Calu3 (cell line): ENCODE measurements around the gene DYNLT2. TPM values are rescaled to one million over a fixed set of nuclear protein-coding genes. Genes with fewer than 3 reads are reported as not detected.

Experiments used
- BruUV-seq: library from RNA; stranded (reverse); fragments of 400-500 nt; replicated peaks from 2 replicates; lab custom pipeline; 2021; lab: Mats Ljungman, UMichigan
- CTCF ChIA-PET: fragments of 300-600 bp; sonication (Branson Sonifier 250); formaldehyde crosslinking; loops from one replicate; lab custom pipeline; 2022; ENCODE audit warnings: antibody characterized with exemption; lab: Charles Lee
- DNase-seq: peaks from one replicate; pipeline ENCODE4 v3.0.0; 2022
- H3K27ac Mint-ChIP-seq: one replicate; pipeline ENCODE4 v1.8.0; 2022; ENCODE audit warnings: mixed read lengths; ENCODE audit not compliant: unreplicated experiment
- H3K27me3 Mint-ChIP-seq: one replicate; pipeline ENCODE4 v1.8.0; 2022; ENCODE audit warnings: mixed read lengths; ENCODE audit not compliant: unreplicated experiment
- H3K36me3 Mint-ChIP-seq: one replicate; pipeline ENCODE4 v1.8.0; 2022; ENCODE audit warnings: mild to moderate bottlenecking, moderate library complexity, mixed read lengths; ENCODE audit not compliant: insufficient read depth, unreplicated experiment
- H3K4me1 Mint-ChIP-seq: one replicate; pipeline ENCODE4 v1.8.0; 2022; ENCODE audit warnings: mild to moderate bottlenecking, low read depth, mixed read lengths; ENCODE audit not compliant: unreplicated experiment
- H3K4me3 Mint-ChIP-seq: one replicate; pipeline ENCODE4 v1.8.0; 2022; ENCODE audit warnings: mild to moderate bottlenecking, low read depth, moderate library complexity, mixed read lengths; ENCODE audit not compliant: unreplicated experiment
- H3K9me3 Mint-ChIP-seq: one replicate; pipeline ENCODE4 v1.8.0; 2022; ENCODE audit warnings: low read depth, mixed read lengths; ENCODE audit not compliant: unreplicated experiment
- intact Hi-C: fragments of 100-400 bp; cut with micrococcal nuclease; formaldehyde crosslinking; loops from one replicate; pipeline ENCODE4 v1.10.0; 2022; ENCODE audit not compliant: unreplicated experiment
- total RNA-seq: library from RNA; stranded (reverse); gene quantifications from 2 replicates; pipeline ENCODE4 v1.2.3, GENCODE V29; 2022
- TF ChIP-seq, protein P1 (sequence below): fragments of 200-600 bp; IDR thresholded peaks from one replicate; pipeline ENCODE4 v1.8.0; 2022; ENCODE audit warnings: antibody characterized with exemption; ENCODE audit not compliant: unreplicated experiment

Gene DYNLT2
- total RNA-seq, 1 experiment from 2014 or later = 3.4 TPM

DNA sequence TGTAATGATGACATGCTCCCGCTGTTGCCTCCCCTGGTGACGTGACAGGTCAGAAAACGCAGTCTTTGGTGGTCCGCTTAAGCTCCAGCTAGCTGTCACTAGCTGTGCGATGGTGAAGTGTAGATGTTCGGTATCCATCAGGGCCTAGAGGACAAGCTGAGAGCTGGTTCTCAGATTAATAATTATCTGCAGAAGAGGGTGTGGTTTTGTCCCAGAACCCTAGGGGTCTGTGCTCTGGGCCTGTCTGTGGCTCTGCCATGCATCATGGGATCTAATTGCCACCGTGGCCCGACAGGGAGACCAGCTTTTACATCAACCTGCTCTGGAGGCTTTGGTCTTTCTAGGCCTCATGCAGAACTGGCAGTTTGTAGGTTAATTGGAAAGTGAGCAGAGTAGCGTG is 34.2 kb upstream of the DYNLT2 start:
- TF ChIP-seq, protein P1, sequence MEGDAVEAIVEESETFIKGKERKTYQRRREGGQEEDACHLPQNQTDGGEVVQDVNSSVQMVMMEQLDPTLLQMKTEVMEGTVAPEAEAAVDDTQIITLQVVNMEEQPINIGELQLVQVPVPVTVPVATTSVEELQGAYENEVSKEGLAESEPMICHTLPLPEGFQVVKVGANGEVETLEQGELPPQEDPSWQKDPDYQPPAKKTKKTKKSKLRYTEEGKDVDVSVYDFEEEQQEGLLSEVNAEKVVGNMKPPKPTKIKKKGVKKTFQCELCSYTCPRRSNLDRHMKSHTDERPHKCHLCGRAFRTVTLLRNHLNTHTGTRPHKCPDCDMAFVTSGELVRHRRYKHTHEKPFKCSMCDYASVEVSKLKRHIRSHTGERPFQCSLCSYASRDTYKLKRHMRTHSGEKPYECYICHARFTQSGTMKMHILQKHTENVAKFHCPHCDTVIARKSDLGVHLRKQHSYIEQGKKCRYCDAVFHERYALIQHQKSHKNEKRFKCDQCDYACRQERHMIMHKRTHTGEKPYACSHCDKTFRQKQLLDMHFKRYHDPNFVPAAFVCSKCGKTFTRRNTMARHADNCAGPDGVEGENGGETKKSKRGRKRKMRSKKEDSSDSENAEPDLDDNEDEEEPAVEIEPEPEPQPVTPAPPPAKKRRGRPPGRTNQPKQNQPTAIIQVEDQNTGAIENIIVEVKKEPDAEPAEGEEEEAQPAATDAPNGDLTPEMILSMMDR = no peak
- Mint-ChIP-seq H3K27me3 (no peaks in the 10 kb centered on the region), H3K27ac (no peak overlapping the region), H3K9me3 (no peaks in the 10 kb centered on the region), H3K4me3 (no peak overlapping the region), H3K4me1 (no peaks in the 10 kb centered on the region), H3K36me3 (peaks cover 5% of the 10 kb centered on the region)
- intact Hi-C loops = no loop called here
- CTCF ChIA-PET = no interaction called here
- BruUV-seq = no TSS peak
- no peak for DNase-seq

DNA sequence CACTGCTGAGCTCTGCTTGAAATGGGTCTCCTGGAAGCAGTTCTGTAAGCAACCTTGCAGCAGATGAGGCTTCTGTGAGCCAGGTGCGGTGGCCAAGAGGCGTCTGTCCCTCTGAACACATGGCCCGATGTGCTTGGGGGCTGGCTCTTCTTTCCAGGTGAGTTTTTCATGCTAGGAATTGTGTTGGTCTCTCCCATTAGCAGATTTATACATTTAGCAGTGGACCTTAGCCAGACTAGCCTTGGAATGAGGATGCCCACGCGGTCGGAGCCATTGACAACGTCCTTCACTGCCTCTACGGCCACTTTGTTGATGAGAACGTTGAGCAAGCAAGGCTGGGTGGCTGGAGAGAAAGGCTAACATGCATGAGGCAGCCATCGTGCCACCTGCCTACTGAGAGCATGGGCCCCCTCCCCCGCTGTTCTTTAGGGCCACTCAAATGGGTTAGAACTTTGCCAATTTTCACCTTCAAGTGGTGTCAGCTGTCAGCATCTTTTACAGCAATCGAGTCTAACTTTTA is 33.5 kb upstream of the DYNLT2 start:
- no peak overlapping the region for H3K27ac Mint-ChIP-seq
- H3K4me3 Mint-ChIP-seq = no peak overlapping the region
- H3K4me1 Mint-ChIP-seq = no peaks in the 10 kb centered on the region
- intact Hi-C loops = no loop called here
- no peaks in the 10 kb centered on the region for H3K27me3 Mint-ChIP-seq
- DNase-seq = no peak
- TF ChIP-seq, protein P1 = no peak
- H3K9me3 Mint-ChIP-seq = no peaks in the 10 kb centered on the region
- peaks cover 5% of the 10 kb centered on the region for H3K36me3 Mint-ChIP-seq
- CTCF ChIA-PET = no interaction called here
- no TSS peak for BruUV-seq

DNA sequence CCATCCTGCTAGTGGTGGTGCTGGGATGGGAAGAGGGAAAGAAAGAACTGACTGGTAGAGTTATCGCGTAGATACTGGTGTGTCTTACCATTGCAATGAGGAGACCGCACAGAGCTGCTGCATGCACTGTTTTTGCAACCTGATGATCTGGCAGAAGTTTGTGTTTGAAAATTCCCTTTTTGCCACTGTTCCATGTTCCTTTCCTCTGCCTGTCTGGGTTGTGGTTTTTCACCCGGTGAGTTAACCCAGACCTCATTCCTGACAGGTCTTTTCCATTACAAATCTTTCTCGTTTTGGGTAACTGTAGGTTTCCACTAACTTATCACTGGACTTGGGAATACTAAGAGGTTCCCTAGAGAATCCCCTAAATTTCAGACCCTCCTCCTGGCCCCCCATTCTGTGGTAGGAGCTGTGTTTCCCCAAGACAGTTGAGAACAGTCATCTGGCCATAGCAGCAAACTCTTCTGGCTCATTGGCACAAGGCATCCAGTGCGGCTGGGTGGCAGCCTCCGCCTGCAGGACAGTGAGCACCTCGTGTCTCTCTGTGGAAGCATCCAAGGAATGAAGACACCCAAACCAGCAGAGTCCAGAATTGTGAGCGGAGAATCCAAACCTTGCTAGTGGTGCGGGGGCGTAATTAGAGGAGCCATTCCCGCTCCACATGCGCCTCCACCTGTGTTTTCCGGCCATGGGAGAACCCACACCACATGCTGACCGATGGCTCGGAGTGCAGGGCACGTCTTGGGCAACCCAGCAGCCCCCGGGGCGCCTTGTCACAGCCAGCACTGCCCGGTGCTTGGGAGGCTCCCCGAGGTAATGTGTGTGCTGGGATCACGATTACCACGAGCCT is 32.8 kb upstream of the DYNLT2 start:
- Mint-ChIP-seq H3K27me3 (no peaks in the 10 kb centered on the region), H3K36me3 (peaks cover 5% of the 10 kb centered on the region), H3K4me3 (no peak overlapping the region), H3K27ac (no peak overlapping the region), H3K4me1 (no peaks in the 10 kb centered on the region), H3K9me3 (no peaks in the 10 kb centered on the region)
- TF ChIP-seq, protein P1 = no peak
- DNase-seq = no peak
- CTCF ChIA-PET = no interaction called here
- intact Hi-C loops = no loop called here
- no TSS peak for BruUV-seq

DNA sequence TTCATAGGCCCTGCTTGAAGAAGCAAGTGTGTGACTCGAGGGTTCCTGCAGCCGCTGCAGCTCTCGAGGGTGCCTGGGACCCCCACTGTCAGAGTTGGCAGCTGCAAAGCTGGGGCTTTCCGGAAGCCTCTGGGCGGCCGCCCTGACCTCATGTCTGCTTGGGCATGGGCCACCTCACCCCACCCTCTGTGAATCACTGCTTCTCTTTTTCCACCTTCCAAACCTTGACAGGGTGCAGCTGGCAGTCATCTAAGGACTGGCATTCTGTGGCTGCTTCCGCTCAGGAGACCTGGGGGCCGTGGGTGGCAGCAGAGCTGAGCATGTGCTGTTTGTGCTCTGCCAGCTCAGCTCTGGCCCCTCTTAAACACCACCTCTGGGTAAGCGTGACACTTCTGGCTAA is 32.0 kb upstream of the DYNLT2 start:
- no peak overlapping the region for H3K27ac Mint-ChIP-seq
- peaks cover 5% of the 10 kb centered on the region for H3K36me3 Mint-ChIP-seq
- TF ChIP-seq, protein P1 = no peak
- H3K9me3 Mint-ChIP-seq = no peaks in the 10 kb centered on the region
- no peaks in the 10 kb centered on the region for H3K27me3 Mint-ChIP-seq
- no peaks in the 10 kb centered on the region for H3K4me1 Mint-ChIP-seq
- H3K4me3 Mint-ChIP-seq = no peak overlapping the region
- no peak for DNase-seq
- no TSS peak for BruUV-seq
- CTCF ChIA-PET = no interaction called here
- intact Hi-C loops = no loop called here
